IPS-18c (cell line): ENCODE data around the gene GUCY2D.
"Not testable (repeated sequence)": the region's sequence is repeated elsewhere in the genome, so short reads cannot be mapped to it uniquely, and the experiment has no call there.

Experiments
- H3K4me3 ChIP-seq: 2 replicates; pipeline ENCODE4 v1.7.0; 2013; ENCODE audit warnings: low read depth, mild to moderate bottlenecking, low read length, moderate library complexity; ENCODE audit not compliant: insufficient read depth
- H3K9me3 ChIP-seq: one replicate; pipeline ENCODE4 v1.6.1; 2013; ENCODE audit warnings: mild to moderate bottlenecking, low read length, moderate library complexity; ENCODE audit not compliant: control insufficient read depth, insufficient read depth

The GUCY2D gene

GRCh38 chr17:8051831-8052230, 49.4 kb downstream of the GUCY2D start:
- Histone ChIP-seq H3K9me3 (no peaks in the 10 kb centered on the region), H3K4me3 (no peak overlapping the region)

GRCh38 chr17:8052256-8053252, 50.1 kb downstream of the GUCY2D start:
- H3K4me3 ChIP-seq, result no peak overlapping the region
- H3K9me3 ChIP-seq, result no peaks in the 10 kb centered on the region

- H3K4me3 ChIP-seq, result no peak overlapping the region
- H3K9me3 ChIP-seq, result no peaks in the 10 kb centered on the region
Observed at GRCh38 chr17:8053600-8053999, 51.2 kb downstream of the GUCY2D start.

GRCh38 chr17:8055851-8056231, 53.4 kb downstream of the GUCY2D start:
- H3K9me3 ChIP-seq, result no peaks in the 10 kb centered on the region
- H3K4me3 ChIP-seq, result no peak overlapping the region

GRCh38 chr17:8056232-8056975, 54.0 kb downstream of the GUCY2D start:
- no peak overlapping the region for H3K4me3 ChIP-seq
- H3K9me3 ChIP-seq, result no peaks in the 10 kb centered on the region

GRCh38 chr17:8056976-8057625, 54.7 kb downstream of the GUCY2D start:
- Histone ChIP-seq H3K9me3 (no peaks in the 10 kb centered on the region), H3K4me3 (no peak overlapping the region)

- Histone ChIP-seq H3K9me3 (no peaks in the 10 kb centered on the region), H3K4me3 (peak overlapping the region; percentile 15; the same call in 1 of the 2 replicates)
Observed at GRCh38 chr17:8057691-8058114, 55.3 kb downstream of the GUCY2D start.

- no peak overlapping the region for H3K4me3 ChIP-seq
- H3K9me3 ChIP-seq, result no peaks in the 10 kb centered on the region
Observed at GRCh38 chr17:8059131-8059530, 56.7 kb downstream of the GUCY2D start.

GRCh38 chr17:8060274-8060673, 57.9 kb downstream of the GUCY2D start:
- H3K9me3 ChIP-seq, result no peaks in the 10 kb centered on the region
- H3K4me3 ChIP-seq, result no peak overlapping the region

GRCh38 chr17:8061851-8062250, 59.4 kb downstream of the GUCY2D start:
- H3K9me3 ChIP-seq, H3K4me3 ChIP-seq: not testable (repeated sequence)

- Histone ChIP-seq H3K4me3 (peak overlapping the region; percentile 34), H3K9me3 (no peaks in the 10 kb centered on the region)
Observed at GRCh38 chr17:8062435-8062806, 60.0 kb downstream of the GUCY2D start.

GRCh38 chr17:8062807-8063483, 60.5 kb downstream of the GUCY2D start:
- Histone ChIP-seq H3K4me3 (peak overlapping the region; percentile 34), H3K9me3 (no peaks in the 10 kb centered on the region)

GRCh38 chr17:8063761-8064534, 61.5 kb downstream of the GUCY2D start:
- Histone ChIP-seq H3K9me3 (no peaks in the 10 kb centered on the region), H3K4me3 (peak overlapping the region; percentile 24; the same call in 1 of the 2 replicates)

GRCh38 chr17:8064561-8065019, 62.2 kb downstream of the GUCY2D start:
- H3K9me3 ChIP-seq, result no peaks in the 10 kb centered on the region
- H3K4me3 ChIP-seq, result no peak overlapping the region

- no peaks in the 10 kb centered on the region for H3K9me3 ChIP-seq
Observed at GRCh38 chr17:8066841-8067775, 64.7 kb downstream of the GUCY2D start.

More at GRCh38 chr17:8066841-8067775, 64.7 kb downstream of the GUCY2D start:
- H3K4me3 ChIP-seq, result no peak overlapping the region
